Mucosa of stomach (tissue), 1 donor: ENCODE results near the gene PIH1D1.
"Not testable (repeated sequence)": the region's sequence is repeated elsewhere in the genome, so short reads cannot be mapped to it uniquely, and the experiment has no call there.

ENCODE experiments used
- H3K27me3 ChIP-seq: one replicate; pipeline ENCODE4 v1.7.0; 2013; ENCODE audit warnings: mild to moderate bottlenecking, low read length; ENCODE audit not compliant: control insufficient read depth, insufficient read depth
- H3K36me3 ChIP-seq: one replicate; pipeline ENCODE4 v1.7.0; 2013; ENCODE audit warnings: low read length; ENCODE audit not compliant: control insufficient read depth, insufficient read depth
- H3K4me1 ChIP-seq: one replicate; pipeline ENCODE4 v1.7.0; 2013; ENCODE audit warnings: mild to moderate bottlenecking, low read length; ENCODE audit not compliant: control insufficient read depth, insufficient read depth
- H3K4me3 ChIP-seq: one replicate; pipeline ENCODE4 v1.7.0; 2013; ENCODE audit warnings: low read length
- H3K9ac ChIP-seq: one replicate; pipeline ENCODE4 v1.7.0; 2013; ENCODE audit warnings: mild to moderate bottlenecking, low read length, moderate library complexity
- H3K9me3 ChIP-seq: one replicate; pipeline ENCODE4 v1.7.0; 2013; ENCODE audit warnings: mild to moderate bottlenecking, low read length, moderate library complexity; ENCODE audit not compliant: control insufficient read depth
- donor health status: Pancreatic carcinoma.

The PIH1D1 gene

DNA sequence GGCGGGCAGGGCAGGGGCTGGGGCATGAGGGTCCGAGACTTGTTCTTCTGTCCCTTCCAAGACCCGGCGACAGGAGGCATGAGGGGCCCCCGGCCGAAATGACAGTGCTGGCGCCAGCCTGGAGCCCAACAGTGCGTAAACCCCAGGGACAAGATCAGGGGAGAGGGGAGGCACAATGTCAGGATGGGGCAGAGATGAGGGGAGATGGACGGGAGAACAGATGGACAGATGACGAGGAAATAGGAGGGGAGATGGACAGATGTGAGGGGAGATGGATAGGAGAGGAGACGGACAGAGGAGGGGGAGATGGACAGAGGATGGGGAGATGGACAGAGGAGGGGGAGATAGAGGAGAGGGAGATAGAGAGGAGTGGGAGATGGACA, 22.9 kb upstream of the PIH1D1 start:
- Histone ChIP-seq H3K36me3 (no peaks in the 10 kb centered on the region), H3K9me3 (no peaks in the 10 kb centered on the region), H3K4me1 (peaks cover 6% of the 10 kb centered on the region), H3K27me3 (no peaks in the 10 kb centered on the region), H3K4me3 (peak overlapping the region; percentile 71), H3K9ac (peak overlapping the region; percentile 89)

DNA sequence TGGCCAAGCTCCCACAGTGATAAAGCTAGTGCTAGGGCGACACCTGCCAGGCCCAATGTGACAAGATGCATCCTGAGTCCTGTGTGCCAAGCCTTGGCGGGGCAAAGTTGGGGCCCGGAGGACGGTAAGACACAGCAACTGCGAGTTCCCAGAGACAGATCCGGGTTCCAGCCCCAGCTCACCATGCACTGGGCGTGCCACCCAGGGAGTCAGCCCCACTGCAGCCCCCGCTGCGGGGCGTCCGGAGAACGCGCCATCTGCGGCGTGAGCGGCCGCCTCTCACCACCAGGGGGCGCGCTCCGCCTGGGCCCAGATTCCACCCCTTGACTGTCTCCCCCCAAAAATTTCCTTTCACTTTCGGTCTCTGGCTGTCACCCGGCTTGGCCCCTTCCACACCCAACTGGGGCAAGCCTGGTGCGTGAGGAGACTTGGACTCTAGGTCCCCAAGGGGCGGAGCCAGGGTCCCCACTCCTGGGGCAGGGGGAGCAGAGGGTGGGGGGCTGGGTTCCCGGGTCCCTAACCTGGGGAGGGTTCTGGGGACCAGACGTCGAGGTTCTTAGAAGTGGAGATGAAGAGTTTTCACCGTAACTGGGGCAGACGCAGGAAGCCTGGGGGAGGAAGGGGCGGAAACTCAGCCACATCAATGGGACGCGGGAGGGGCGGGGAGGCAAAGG, 22.4 kb upstream of the PIH1D1 start, which contains the start of gene FLT3LG:
Gene FLT3LG (plus strand): TSS at position 348 of the 674 bp plus-strand sequence. CDS start 425 bp downstream, outside the sequence.
- Histone ChIP-seq H3K27me3 (no peaks in the 10 kb centered on the region), H3K9me3 (no peaks in the 10 kb centered on the region), H3K9ac (peak within 1 kb of the TSS; percentile 89), H3K4me3 (peak within 1 kb of the TSS; percentile 71), H3K4me1 (peaks cover 6% of the 10 kb centered on the region), H3K36me3 (no peaks in the 10 kb centered on the region)

DNA sequence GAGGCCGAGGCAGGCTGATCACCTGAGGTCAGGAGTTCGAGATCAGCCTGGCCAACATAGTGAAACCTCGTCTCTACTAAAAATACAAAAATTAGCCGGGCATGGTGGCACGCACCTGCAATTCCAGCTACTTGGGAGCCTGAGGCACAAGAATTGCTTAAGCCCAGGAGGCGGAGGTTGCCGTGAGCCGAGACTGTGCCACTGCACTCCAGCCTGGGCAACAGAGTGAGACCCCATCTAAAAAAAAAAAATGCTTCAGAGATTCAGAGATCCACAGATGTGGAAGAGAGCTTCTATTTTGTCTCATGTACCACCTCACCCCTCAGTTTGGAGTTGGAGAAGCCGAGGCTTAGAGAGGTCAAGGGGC, 21.9 kb upstream of the PIH1D1 start:
- not testable (repeated sequence) for H3K4me1 ChIP-seq, H3K9me3 ChIP-seq, H3K36me3 ChIP-seq, H3K27me3 ChIP-seq
- Histone ChIP-seq H3K4me3 (peak overlapping the region; percentile 71), H3K9ac (peak overlapping the region; percentile 89)

DNA sequence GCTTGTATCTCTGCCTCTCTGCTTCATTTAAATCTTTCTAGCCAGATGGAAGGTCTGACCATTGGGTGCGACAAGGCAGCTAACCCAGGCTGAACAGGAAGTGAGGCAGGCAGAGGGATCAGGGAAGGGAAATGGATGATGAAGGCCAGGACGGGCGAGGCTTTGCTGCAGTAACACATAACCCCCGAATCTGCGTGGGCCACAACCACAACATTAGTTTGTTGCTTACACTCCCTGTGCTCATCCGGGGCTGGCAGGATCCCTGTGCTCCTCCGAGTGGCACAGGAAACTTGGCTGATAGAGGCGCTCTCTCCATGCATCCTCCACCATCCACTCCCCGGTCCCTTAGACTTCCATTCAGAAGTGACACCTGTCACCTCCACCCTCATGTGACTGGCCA, 21.3 kb upstream of the PIH1D1 start:
- no peaks in the 10 kb centered on the region for H3K36me3 ChIP-seq
- no peak overlapping the region for H3K9ac ChIP-seq
- no peaks in the 10 kb centered on the region for H3K27me3 ChIP-seq
- no peak overlapping the region for H3K4me3 ChIP-seq
- H3K4me1 ChIP-seq, result peaks cover 10% of the 10 kb centered on the region
- H3K9me3 ChIP-seq, result no peaks in the 10 kb centered on the region

DNA sequence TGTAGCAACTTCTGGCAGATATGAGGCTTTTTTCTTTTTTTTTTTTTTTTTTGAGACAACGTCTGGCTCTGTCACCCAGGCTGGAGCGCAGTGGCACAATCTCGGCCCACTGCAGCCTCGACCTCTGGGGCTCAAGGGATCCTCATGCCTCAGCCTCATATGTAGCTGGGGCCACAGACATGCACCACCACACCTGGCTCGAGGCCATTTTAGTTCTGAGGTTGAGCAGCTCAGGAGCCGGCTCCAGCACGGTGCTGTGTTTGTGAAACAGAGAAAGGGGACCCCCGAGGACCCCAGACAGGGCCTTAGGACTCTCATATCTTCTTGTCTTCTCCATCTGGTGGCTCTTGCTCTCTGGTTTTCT, 19.0 kb upstream of the PIH1D1 start:
- no peaks in the 10 kb centered on the region for H3K27me3 ChIP-seq
- H3K4me3 ChIP-seq, result no peak overlapping the region
- H3K4me1 ChIP-seq, result peaks cover 10% of the 10 kb centered on the region
- H3K36me3 ChIP-seq, result no peaks in the 10 kb centered on the region
- no peaks in the 10 kb centered on the region for H3K9me3 ChIP-seq
- H3K9ac ChIP-seq, result no peak overlapping the region

DNA sequence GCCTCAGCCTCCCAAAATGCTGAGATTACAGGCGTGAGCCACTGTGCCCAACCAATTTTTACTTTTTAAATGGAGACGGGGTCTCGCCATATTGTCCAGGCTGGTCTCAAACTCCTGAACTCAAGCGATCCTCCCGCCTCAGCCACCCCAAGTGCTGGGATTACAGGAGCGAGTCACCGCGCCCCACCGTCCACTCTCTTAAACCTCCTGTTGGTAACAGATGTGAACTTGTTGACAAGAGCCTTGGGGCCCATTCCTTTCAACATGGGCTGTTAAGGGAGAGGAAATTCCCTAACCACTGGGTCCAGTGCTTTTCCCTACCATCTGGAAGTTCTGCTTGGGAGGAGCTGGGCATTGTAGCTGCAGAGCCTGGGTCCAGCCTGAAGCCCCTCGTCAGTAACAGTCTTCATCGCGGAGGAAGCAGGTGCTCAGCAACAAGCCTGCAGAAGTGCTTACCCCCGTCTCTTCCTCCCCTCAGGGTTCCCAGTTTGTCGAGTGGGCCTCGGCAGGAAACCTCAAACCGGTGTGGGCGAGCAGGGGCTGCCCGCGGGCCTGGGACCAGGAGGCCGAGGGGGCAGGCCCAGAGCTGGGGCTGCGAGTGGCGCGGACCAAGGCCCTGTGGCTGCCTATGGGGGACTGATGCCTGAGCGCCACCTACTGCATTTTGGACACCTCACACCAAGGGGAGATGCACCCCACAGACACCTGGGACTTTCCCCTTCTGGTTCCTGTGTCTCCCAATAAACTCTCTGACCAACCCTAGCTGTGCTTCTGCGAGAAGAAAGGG, 18.4 kb upstream of the PIH1D1 start:
- Histone ChIP-seq H3K27me3 (no peaks in the 10 kb centered on the region), H3K36me3 (no peaks in the 10 kb centered on the region), H3K9me3 (no peaks in the 10 kb centered on the region), H3K4me1 (peaks cover 10% of the 10 kb centered on the region), H3K4me3 (no peak overlapping the region), H3K9ac (no peak overlapping the region)

DNA sequence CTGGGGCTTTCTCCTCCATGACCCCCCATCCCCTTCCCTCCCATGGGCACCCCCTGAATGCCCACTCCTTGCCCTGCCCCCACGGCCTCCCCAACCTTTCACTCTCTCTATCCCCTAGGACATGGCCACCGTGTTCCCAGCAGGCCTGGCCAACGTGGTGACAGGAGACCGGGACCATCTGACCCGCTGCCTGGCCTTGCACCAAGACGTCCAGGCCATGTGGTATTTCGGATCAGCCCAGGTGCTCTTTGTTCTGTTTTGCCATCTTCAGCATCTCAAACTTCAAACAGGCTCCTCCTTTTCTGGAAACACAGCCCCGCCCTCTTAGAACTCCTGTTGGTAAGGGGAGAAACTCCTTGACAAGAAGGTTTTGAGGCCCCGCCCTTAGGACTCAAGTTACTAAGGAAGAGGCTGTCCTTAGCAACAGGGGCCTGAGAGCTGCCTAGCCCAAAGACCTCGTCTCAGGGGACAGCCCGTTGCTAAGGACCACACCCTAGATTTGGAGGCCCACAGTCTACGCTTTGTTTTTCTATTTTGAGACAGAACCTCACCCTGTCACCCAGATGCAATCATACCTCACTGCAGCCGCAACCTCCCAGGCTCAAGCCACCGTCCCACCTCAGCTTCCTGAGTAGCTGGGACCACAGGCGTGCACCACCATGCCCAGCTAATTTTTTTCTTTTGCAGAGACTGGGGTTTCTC, 17.3 kb upstream of the PIH1D1 start:
- no peaks in the 10 kb centered on the region for H3K27me3 ChIP-seq
- H3K9me3 ChIP-seq, result no peaks in the 10 kb centered on the region
- no peaks in the 10 kb centered on the region for H3K36me3 ChIP-seq
- no peak overlapping the region for H3K9ac ChIP-seq
- peaks cover 10% of the 10 kb centered on the region for H3K4me1 ChIP-seq
- no peak overlapping the region for H3K4me3 ChIP-seq

DNA sequence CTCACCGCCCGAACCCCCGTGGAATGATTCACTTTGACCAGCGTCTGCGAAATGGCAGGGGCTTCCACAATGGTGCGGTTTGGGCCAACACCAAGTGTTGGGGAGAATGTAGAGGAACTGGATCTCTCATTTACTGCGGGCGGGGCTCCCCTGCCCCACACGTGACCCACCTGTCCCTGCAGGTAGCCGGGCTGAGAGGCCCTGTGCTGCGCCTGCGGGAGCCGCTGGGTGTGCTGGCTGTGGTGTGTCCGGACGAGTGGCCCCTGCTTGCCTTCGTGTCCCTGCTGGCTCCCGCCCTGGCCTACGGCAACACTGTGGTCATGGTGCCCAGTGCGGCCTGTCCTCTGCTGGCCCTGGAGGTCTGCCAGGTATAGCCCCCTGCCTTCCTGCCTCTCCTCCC, 16.6 kb upstream of the PIH1D1 start:
- H3K9ac ChIP-seq, result no peak overlapping the region
- no peaks in the 10 kb centered on the region for H3K27me3 ChIP-seq
- no peaks in the 10 kb centered on the region for H3K9me3 ChIP-seq
- peaks cover 5% of the 10 kb centered on the region for H3K4me1 ChIP-seq
- no peak overlapping the region for H3K4me3 ChIP-seq
- H3K36me3 ChIP-seq, result no peaks in the 10 kb centered on the region

DNA sequence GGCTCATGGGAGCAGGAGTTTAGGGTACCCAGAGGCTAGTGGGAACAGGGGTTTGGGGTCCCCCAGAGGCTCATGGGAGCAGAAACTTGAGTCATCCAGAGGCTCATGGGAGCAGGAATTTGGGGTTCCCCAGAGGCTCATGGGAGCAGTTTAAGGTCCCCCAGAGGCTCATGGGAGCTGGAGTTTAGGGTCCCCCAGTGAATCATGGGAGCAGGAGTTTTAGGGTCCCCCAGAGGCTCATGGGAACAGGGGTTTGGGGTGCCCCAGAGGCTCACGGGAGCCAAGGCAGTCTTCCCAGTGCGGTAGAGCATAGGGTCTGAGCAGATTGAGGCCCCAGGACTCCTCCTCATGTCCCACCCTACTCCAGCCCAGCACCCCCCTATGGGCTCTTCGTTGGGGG, 13.8 kb upstream of the PIH1D1 start:
- Histone ChIP-seq H3K4me3 (no peak overlapping the region), H3K36me3 (no peaks in the 10 kb centered on the region), H3K9ac (no peak overlapping the region), H3K9me3 (no peaks in the 10 kb centered on the region), H3K4me1 (peaks cover 5% of the 10 kb centered on the region), H3K27me3 (no peaks in the 10 kb centered on the region)

DNA sequence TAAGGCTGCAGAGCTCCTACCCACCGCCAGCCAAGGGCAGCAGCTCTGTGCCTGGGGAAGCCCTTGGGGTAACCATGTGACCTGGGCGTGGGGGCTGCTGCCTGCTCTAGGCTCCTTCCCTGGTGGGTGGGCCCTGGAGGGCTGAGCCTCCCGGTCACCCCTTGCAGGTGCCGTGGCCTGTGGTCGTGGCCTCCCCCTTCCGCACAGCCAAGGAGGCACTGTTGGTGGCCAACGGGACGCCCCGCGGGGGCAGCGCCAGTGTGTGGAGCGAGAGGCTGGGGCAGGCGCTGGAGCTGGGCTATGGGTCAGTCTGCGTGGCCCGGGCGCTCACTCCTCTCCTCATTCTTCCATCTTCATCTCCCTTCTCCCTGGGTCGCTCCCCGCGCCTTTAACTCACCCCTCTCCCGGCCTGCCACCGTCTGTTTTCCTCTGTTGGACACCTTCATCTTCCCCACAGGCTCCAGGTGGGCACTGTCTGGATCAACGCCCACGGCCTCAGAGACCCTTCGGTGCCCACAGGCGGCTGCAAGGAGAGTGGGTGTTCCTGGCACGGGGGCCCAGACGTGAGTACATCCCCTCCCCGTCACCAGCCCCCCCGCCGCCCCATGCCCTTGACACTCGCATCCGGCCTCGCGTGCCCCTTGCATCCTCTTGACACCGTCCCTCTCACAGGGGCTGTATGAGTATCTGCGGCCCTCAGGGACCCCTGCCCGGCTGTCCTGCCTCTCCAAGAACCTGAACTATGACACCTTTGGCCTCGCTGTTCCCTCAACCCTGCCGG, 12.5 kb upstream of the PIH1D1 start:
- Histone ChIP-seq H3K9ac (no peak overlapping the region), H3K9me3 (no peaks in the 10 kb centered on the region), H3K4me3 (no peak overlapping the region), H3K4me1 (peaks cover 5% of the 10 kb centered on the region), H3K36me3 (no peaks in the 10 kb centered on the region), H3K27me3 (no peaks in the 10 kb centered on the region)

DNA sequence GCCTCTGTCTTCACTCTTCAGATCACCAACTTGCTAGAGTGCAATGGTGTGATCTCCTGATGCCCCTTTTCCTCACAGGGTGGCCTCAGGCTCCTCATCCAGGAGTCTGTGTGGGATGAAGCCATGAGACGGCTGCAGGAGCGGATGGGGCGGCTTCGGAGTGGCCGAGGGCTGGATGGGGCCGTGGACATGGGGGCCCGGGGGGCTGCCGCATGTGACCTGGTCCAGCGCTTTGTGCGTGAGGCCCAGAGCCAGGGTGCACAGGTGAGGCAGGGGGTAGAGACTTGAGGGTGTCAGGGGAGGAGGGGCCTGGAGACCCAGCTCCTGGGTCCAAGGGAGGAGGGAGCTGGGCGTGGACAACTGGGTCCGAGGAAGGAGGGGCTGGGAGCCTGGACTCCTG, 10.9 kb upstream of the PIH1D1 start:
- no peaks in the 10 kb centered on the region for H3K36me3 ChIP-seq
- no peak overlapping the region for H3K4me3 ChIP-seq
- no peaks in the 10 kb centered on the region for H3K9me3 ChIP-seq
- no peak overlapping the region for H3K9ac ChIP-seq
- H3K27me3 ChIP-seq, result no peaks in the 10 kb centered on the region
- H3K4me1 ChIP-seq, result peaks cover 5% of the 10 kb centered on the region

DNA sequence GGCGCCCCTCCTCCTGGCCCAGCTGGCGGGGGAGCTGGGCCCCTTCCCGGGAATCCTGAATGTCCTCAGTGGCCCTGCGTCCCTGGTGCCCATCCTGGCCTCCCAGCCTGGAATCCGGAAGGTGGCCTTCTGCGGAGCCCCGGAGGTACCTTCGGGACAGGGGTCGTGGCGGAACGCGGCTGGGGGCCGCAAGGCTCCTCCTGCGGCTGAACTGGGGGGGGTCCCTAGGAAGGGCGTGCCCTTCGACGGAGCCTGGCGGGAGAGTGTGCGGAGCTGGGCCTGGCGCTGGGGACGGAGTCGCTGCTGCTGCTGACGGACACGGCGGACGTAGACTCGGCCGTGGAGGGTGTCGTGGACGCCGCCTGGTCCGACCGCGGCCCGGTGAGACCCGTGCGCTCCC, 10.0 kb upstream of the PIH1D1 start:
- peaks cover 5% of the 10 kb centered on the region for H3K4me1 ChIP-seq
- no peak overlapping the region for H3K4me3 ChIP-seq
- no peak overlapping the region for H3K9ac ChIP-seq
- no peaks in the 10 kb centered on the region for H3K27me3 ChIP-seq
- no peaks in the 10 kb centered on the region for H3K36me3 ChIP-seq
- H3K9me3 ChIP-seq, result no peaks in the 10 kb centered on the region
